ENCODE results near the gene PRKAG1. TPM values are rescaled to one million over a fixed set of nuclear protein-coding genes. Genes with fewer than 3 reads are reported as not detected.

The PRKAG1 gene
- polyA plus RNA-seq (2011; rRNA removed): 100 and 117 TPM in 2 replicates
- polyA plus RNA-seq (2012; cell fraction: cytosol; rRNA removed): 31.5 and 35.2 TPM in 2 replicates
- polyA plus RNA-seq (2012; cell fraction: nucleus; rRNA removed): 18.3 and 29.2 TPM in 2 replicates
- polyA plus RNA-seq (2017; fragmentation: RNase III; extraction: RNeasy Plus Mini Kit Qiagen cat#74134 plus additional on column Dnase treatment): 40.0 to 42.8 TPM (median 41.9 TPM) in 3 replicates
- 31.8 and 33.6 TPM in 2 replicates for polyA minus RNA-seq (2011; rRNA and poly(A)+ RNA removed)

DNA sequence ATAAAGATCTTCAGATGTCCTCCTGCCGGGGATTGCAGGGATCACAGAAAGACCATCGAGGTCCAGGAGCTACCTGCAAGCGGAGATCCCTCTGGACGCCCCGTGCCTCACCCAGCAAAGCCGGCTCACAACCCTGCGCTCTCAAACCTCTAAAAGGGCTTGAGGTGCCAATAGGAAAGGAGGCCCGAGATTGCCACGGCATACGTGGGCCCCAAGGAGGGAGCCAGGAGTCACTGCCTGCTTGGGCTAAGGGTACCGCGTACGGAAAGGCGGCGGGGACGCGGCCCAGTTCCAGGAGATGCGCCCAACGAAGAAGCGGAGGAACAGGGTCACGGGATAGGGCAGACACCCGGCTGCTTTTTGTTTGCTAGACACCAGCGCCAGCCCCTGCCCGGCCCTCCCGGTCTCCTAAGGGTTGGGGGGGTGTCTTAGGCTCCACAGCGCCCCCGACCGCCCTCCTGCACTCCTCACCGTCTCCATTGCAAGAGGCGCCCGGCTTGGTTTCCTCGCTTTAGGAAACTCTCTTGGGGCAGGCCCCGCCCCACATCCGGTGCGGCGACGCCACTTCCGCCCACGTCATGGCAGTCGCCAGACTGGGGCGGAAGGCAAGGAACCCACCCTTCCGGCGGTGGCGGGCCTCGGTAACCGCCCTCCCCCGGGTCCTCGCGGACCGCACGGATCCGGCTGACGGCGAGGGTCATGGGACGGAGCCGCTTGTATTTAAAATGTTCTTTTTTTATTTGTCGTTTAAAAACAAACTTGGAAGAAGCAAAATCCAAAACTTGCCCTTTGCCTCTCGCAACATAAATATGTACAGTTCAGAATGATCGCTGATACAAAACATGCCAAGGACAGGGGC is at the start of gene PRKAG1:
PRKAG1 (minus strand) TSS at position 516 of the 859 bp plus-strand sequence; CDS start at position 480, 36 bp downstream.
- H3K27ac ChIP-seq: peak within 1 kb of the TSS; percentile 92 to 93
- ChIA-PET POLR2A (interaction anchor here (0.6 to 1.0 kb wide), 3 partner anchors 18 to 113 kb away, joined by 3 to 9 read pairs (median 5); partner anchors contain the start of gene TUBA1B), CTCF (interaction anchor here (0.8 to 77.5 kb wide), 18 partner anchors 8 to 190 kb away, joined by 3 to 2584 read pairs (median 4); partner anchors contain the start of genes ARF3, DDN, FKBP11 and WNT1)
- WGBS (ENCODE audit: missing lambda C conversion rate): 1% methylated on average over 53 of the region's 59 CpGs
- peak within 1 kb of the TSS; percentile 90 for H3K4me2 ChIP-seq
- H3K4me1 ChIP-seq: peaks cover 22% of the 10 kb centered on the region
- ATAC-seq: peak; percentile 87 to 92
- DNase-seq (ENCODE audit: low read depth in 1 of 2, low spot score in 1 of 2): peak; percentile 98
- no peak for FAIRE-seq
- peak within 1 kb of the TSS; percentile 83 for H3K4me3 ChIP-seq
- H3K9me3 ChIP-seq: no peaks in the 10 kb centered on the region
- TF ChIP-seq KDM5A (IDR thresholded peaks at IDR 0.05) (no peak), SREBF2 (IDR thresholded peaks at IDR 0.05) (no peak), MYC (IDR thresholded peaks at IDR 0.05; ENCODE audit: borderline replicate concordance, low read length) (no peak), ZFP36 (IDR thresholded peaks at IDR 0.05; ENCODE audit: borderline replicate concordance, partially characterized antibody) (no peak), PHF8 (IDR thresholded peaks at IDR 0.05; ENCODE audit: borderline replicate concordance, low read depth) (peak; percentile 85; the same call in 1 of the 2 replicates), HOXA7 (CRISPR knock-in tag; IDR thresholded peaks at IDR 0.05) (0 out of 2 replicates have a peak, but pooled peaks have one; percentile 51), HOXB5 (CRISPR knock-in tag; IDR thresholded peaks at IDR 0.05) (peak; percentile 62; the same call in 1 of the 2 replicates), ZSCAN20 (CRISPR knock-in tag; IDR thresholded peaks at IDR 0.05) (no peak), NR3C1 (IDR thresholded peaks at IDR 0.05) (no peak), BHLHE40 (IDR thresholded peaks at IDR 0.05; ENCODE audit: low read depth, low read length) (no peak), CHD4 (IDR thresholded peaks at IDR 0.05; ENCODE audit: borderline replicate concordance) (no peak), TP53 (CRISPR knock-in tag; IDR thresholded peaks at IDR 0.05) (no peak), HOXB13 (CRISPR knock-in tag; IDR thresholded peaks at IDR 0.05; ENCODE audit: low read depth) (no peak), RAD21 (conservative IDR thresholded peaks at IDR 0.05 in 1 of 2, IDR thresholded peaks at IDR 0.05 in 1 of 2) (peak; percentile 18 to 28; a peak in 1 of 5 replicates), MAFK (IDR thresholded peaks at IDR 0.05; ENCODE audit: partially characterized antibody) (no peak), FOSB (CRISPR knock-in tag; IDR thresholded peaks at IDR 0.05) (no peak; the same call in 1 of the 2 replicates), CBX2 (IDR thresholded peaks at IDR 0.05; ENCODE audit: borderline replicate concordance, low read depth) (no peak), POLR2A (IDR thresholded peaks at IDR 0.05; ENCODE audit: low read length) (peak; percentile 77), EHMT2 (IDR thresholded peaks at IDR 0.05; ENCODE audit: low read depth) (no peak), POLR2AphosphoS2 (conservative IDR thresholded peaks at IDR 0.05; ENCODE audit: low read length) (peak; percentile 85), ZC3H11A (IDR thresholded peaks at IDR 0.05) (no peak), JUNB (IDR thresholded peaks at IDR 0.05) (no peak), HDAC2 (IDR thresholded peaks at IDR 0.05) (no peak), EP300 (IDR thresholded peaks at IDR 0.05) (no peak), ESRRA (IDR thresholded peaks at IDR 0.05; ENCODE audit: borderline replicate concordance, low read length) (no peak), JUN (IDR thresholded peaks at IDR 0.05) (peak; percentile 91 to 98), FOXS1 (CRISPR knock-in tag; IDR thresholded peaks at IDR 0.05) (no peak), TFCP2L1 (CRISPR knock-in tag; IDR thresholded peaks at IDR 0.05) (no peak; the same call in 1 of the 2 replicates), RNF2 (IDR thresholded peaks at IDR 0.05; ENCODE audit: borderline replicate concordance, low read depth) (no peak), RARB (CRISPR knock-in tag; IDR thresholded peaks at IDR 0.05) (0 out of 2 replicates have a peak, but pooled peaks have one; percentile 9), NFE2L2 (conservative IDR thresholded peaks at IDR 0.05; ENCODE audit: low read length) (0 out of 2 replicates have a peak, but pooled peaks have one; percentile 14), MAZ (IDR thresholded peaks at IDR 0.05; ENCODE audit: borderline replicate concordance, low read depth, low read length) (peak; percentile 87)
- TF ChIP-seq, protein P1, sequence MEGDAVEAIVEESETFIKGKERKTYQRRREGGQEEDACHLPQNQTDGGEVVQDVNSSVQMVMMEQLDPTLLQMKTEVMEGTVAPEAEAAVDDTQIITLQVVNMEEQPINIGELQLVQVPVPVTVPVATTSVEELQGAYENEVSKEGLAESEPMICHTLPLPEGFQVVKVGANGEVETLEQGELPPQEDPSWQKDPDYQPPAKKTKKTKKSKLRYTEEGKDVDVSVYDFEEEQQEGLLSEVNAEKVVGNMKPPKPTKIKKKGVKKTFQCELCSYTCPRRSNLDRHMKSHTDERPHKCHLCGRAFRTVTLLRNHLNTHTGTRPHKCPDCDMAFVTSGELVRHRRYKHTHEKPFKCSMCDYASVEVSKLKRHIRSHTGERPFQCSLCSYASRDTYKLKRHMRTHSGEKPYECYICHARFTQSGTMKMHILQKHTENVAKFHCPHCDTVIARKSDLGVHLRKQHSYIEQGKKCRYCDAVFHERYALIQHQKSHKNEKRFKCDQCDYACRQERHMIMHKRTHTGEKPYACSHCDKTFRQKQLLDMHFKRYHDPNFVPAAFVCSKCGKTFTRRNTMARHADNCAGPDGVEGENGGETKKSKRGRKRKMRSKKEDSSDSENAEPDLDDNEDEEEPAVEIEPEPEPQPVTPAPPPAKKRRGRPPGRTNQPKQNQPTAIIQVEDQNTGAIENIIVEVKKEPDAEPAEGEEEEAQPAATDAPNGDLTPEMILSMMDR (IDR thresholded peaks at IDR 0.05): peak; percentile 59
- TF ChIP-seq, protein P2, sequence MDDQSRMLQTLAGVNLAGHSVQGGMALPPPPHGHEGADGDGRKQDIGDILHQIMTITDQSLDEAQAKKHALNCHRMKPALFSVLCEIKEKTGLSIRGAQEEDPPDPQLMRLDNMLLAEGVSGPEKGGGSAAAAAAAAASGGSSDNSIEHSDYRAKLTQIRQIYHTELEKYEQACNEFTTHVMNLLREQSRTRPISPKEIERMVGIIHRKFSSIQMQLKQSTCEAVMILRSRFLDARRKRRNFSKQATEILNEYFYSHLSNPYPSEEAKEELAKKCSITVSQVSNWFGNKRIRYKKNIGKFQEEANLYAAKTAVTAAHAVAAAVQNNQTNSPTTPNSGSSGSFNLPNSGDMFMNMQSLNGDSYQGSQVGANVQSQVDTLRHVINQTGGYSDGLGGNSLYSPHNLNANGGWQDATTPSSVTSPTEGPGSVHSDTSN (IDR thresholded peaks at IDR 0.05): peak; percentile 88
- TF ChIP-seq, protein P3, sequence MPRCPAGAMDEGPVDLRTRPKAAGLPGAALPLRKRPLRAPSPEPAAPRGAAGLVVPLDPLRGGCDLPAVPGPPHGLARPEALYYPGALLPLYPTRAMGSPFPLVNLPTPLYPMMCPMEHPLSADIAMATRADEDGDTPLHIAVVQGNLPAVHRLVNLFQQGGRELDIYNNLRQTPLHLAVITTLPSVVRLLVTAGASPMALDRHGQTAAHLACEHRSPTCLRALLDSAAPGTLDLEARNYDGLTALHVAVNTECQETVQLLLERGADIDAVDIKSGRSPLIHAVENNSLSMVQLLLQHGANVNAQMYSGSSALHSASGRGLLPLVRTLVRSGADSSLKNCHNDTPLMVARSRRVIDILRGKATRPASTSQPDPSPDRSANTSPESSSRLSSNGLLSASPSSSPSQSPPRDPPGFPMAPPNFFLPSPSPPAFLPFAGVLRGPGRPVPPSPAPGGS (IDR thresholded peaks at IDR 0.05): peak; percentile 90; the same call in 2 of the 3 replicates
- TF ChIP-seq, protein P4, sequence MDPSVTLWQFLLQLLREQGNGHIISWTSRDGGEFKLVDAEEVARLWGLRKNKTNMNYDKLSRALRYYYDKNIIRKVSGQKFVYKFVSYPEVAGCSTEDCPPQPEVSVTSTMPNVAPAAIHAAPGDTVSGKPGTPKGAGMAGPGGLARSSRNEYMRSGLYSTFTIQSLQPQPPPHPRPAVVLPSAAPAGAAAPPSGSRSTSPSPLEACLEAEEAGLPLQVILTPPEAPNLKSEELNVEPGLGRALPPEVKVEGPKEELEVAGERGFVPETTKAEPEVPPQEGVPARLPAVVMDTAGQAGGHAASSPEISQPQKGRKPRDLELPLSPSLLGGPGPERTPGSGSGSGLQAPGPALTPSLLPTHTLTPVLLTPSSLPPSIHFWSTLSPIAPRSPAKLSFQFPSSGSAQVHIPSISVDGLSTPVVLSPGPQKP (IDR thresholded peaks at IDR 0.05; ENCODE audit: low read depth, low read length): no peak

Data from A549 (cell line).